ENCODE results near the gene FAM76B. TPM values are rescaled to one million over a fixed set of nuclear protein-coding genes. Genes with fewer than 3 reads are reported as not detected.

FAM76B gene
- total and polyA plus RNA-seq, 2 donors (not counting 1 experiment from before 2014, with no cell fraction given) = 36.5 to 80.9 TPM

GRCh38 chr11:95792200-95792599 lies 2.6 kb upstream of the FAM76B start:
- Histone ChIP-seq H3K4me3 (ENCODE audit: control extremely low read depth in 1 of 5, extremely low read depth in 1 of 5, insufficient read depth in 1 of 5, low read depth in 2 of 5, low read length in 4 of 5) (no peak overlapping the region), H3K9ac (ENCODE audit: low read length) (no peak overlapping the region), H3K27me3 (replicated peaks in 1 of 4; ENCODE audit: control extremely low read depth in 1 of 4, control insufficient read depth in 3 of 4, insufficient read depth in 4 of 4, low read length in 3 of 4) (no peaks in the 10 kb centered on the region), H3K79me2 (ENCODE audit: control insufficient read depth, insufficient read depth, low read length) (peaks cover 85% of the 10 kb centered on the region), H3K4me2 (replicated peaks; ENCODE audit: low read depth, low read length, poor library complexity, severe bottlenecking) (peak overlapping the region; percentile 92), H3K4me1 (ENCODE audit: control insufficient read depth in 2 of 2, insufficient read depth in 2 of 2, low read length in 2 of 2) (peaks cover 20% of the 10 kb centered on the region in 2 donors), H2AFZ (ENCODE audit: insufficient read depth, low read depth, low read length, poor library complexity, severe bottlenecking) (no peak overlapping the region), H3K36me3 (replicated peaks in 1 of 2; ENCODE audit: control extremely low read depth in 1 of 2, control insufficient read depth in 1 of 2, extremely low read depth in 1 of 2, insufficient read depth in 2 of 2, low read length in 1 of 2) (peaks cover 2 to 3% of the 10 kb centered on the region in 2 experiments), H4K20me1 (ENCODE audit: control insufficient read depth, insufficient read depth, low read length, poor library complexity, severe bottlenecking) (peaks cover 11% of the 10 kb centered on the region), H3K9me3 (ENCODE audit: control extremely low read depth in 1 of 3, control insufficient read depth in 2 of 3, insufficient read depth in 1 of 3, low read length in 2 of 3) (no peaks in the 10 kb centered on the region), H3K27ac (ENCODE audit: low read length in 2 of 2) (no peak overlapping the region)
- intact Hi-C loops (cut with micrococcal nuclease) = loop anchor here (5.0 kb wide), 1 partner anchor 550 kb away; the partner anchor contains the start of gene MAML2
- DNase-seq = no peak
- ChIA-PET CTCF (interaction anchor here (0.7 to 1.1 kb wide), 4 partner anchors 18 to 702 kb away, joined by 3 to 5 read pairs (median 4); no protein-coding TSS in a partner anchor), POLR2A (no interaction called here)
- no peak for TF ChIP-seq CTCF (IDR thresholded peaks at IDR 0.05)
- TF ChIP-seq EZH2 (IDR thresholded peaks at IDR 0.05; ENCODE audit: borderline replicate concordance, insufficient read depth, low read depth, low read length, poor library complexity, severe bottlenecking) = no peak
- Mint-ChIP-seq H3K27ac (no peak overlapping the region), H3K9me3 (ENCODE audit: insufficient read depth) (no peaks in the 10 kb centered on the region), H3K4me1 (peaks cover 50% of the 10 kb centered on the region), H3K27me3 (no peaks in the 10 kb centered on the region), H3K4me3 (peak overlapping the region; percentile 97)
- ATAC-seq (ENCODE audit: low read depth) = no peak
- 100% methylated on average over 2 of the region's 8 CpGs for WGBS (ENCODE audit: insufficient coverage)

GRCh38 chr11:95791709-95792033 lies 2.1 kb upstream of the FAM76B start:
- peak overlapping the region; percentile 97 for H3K4me3 Mint-ChIP-seq
- H3K4me1 Mint-ChIP-seq = peaks cover 50% of the 10 kb centered on the region
- H3K27me3 Mint-ChIP-seq = no peaks in the 10 kb centered on the region

More at GRCh38 chr11:95791709-95792033, 2.1 kb upstream of the FAM76B start:
- CTCF ChIA-PET = interaction anchor here (0.7 to 1.4 kb wide), 4 partner anchors 44 to 725 kb away, joined by 3 to 6 read pairs (median 4); partner anchors contain the start of gene SRSF8
- H3K4me3 ChIP-seq (ENCODE audit: control extremely low read depth in 1 of 5, extremely low read depth in 1 of 5, insufficient read depth in 1 of 5, low read depth in 2 of 5, low read length in 4 of 5) = peak overlapping the region in 3 of 5 experiments; percentile 80 to 99 (median 96)
- peaks cover 9% of the 10 kb centered on the region for H4K20me1 ChIP-seq (ENCODE audit: control insufficient read depth, insufficient read depth, low read length, poor library complexity, severe bottlenecking)
- no peak for TF ChIP-seq EZH2 (IDR thresholded peaks at IDR 0.05; ENCODE audit: borderline replicate concordance, insufficient read depth, low read depth, low read length, poor library complexity, severe bottlenecking)
- no peak for TF ChIP-seq CTCF (IDR thresholded peaks at IDR 0.05)
- POLR2A ChIA-PET = no interaction called here
- ATAC-seq (ENCODE audit: low read depth) (no peak), DNase-seq (no peak)
- H3K36me3 ChIP-seq (replicated peaks in 1 of 2; ENCODE audit: control extremely low read depth in 1 of 2, control insufficient read depth in 1 of 2, extremely low read depth in 1 of 2, insufficient read depth in 2 of 2, low read length in 1 of 2) = peaks cover 2 to 3% of the 10 kb centered on the region in 2 experiments
- no peaks in the 10 kb centered on the region for H3K9me3 ChIP-seq (ENCODE audit: control extremely low read depth in 1 of 3, control insufficient read depth in 2 of 3, insufficient read depth in 1 of 3, low read length in 2 of 3)
- Mint-ChIP-seq H3K27ac (peak overlapping the region; percentile 99), H3K9me3 (ENCODE audit: insufficient read depth) (no peaks in the 10 kb centered on the region)
- H3K27ac ChIP-seq (ENCODE audit: low read length in 2 of 2) = no peak overlapping the region
- H3K4me1 ChIP-seq (ENCODE audit: control insufficient read depth in 2 of 2, insufficient read depth in 2 of 2, low read length in 2 of 2) = peaks cover 20% of the 10 kb centered on the region in 2 donors
- peak overlapping the region; percentile 96 for H2AFZ ChIP-seq (ENCODE audit: insufficient read depth, low read depth, low read length, poor library complexity, severe bottlenecking)
- peak overlapping the region; percentile 99 for H3K9ac ChIP-seq (ENCODE audit: low read length)
- H3K27me3 ChIP-seq (replicated peaks in 1 of 4; ENCODE audit: control extremely low read depth in 1 of 4, control insufficient read depth in 3 of 4, insufficient read depth in 4 of 4, low read length in 3 of 4) = no peaks in the 10 kb centered on the region
- intact Hi-C loops (cut with micrococcal nuclease) = loop anchor here (5.0 kb wide), 1 partner anchor 551 kb away; the partner anchor contains the start of gene MAML2
- WGBS (ENCODE audit: insufficient coverage) = 68% methylated on average over 8 of the region's 8 CpGs
- H3K79me2 ChIP-seq (ENCODE audit: control insufficient read depth, insufficient read depth, low read length) = peaks cover 86% of the 10 kb centered on the region
- peak overlapping the region; percentile 92 for H3K4me2 ChIP-seq (replicated peaks; ENCODE audit: low read depth, low read length, poor library complexity, severe bottlenecking)

All from B cell (primary cell).